A549 (cell line): ENCODE measurements around the gene DSCAM. TPM values are rescaled to one million over a fixed set of nuclear protein-coding genes. Genes with fewer than 3 reads are reported as not detected.

Experiments used
- ATAC-seq, 2 experiments: fragments of 200-7000 bp in 1 of 2; fragments of >200 bp in 1 of 2; cut with Nextera tagmentation in 1 of 2; cut with Tn5 transposase in 1 of 2; 3 replicates each; pipeline versions ENCODE4 v1.8.0 to v1.9.1; 2018 to 2020; ENCODE audit warnings: mild to moderate bottlenecking in 1 of 2, moderate library complexity in 1 of 2
- CTCF ChIA-PET: fragments of 300-600 bp; sonication (Branson Sonifier 250); formaldehyde crosslinking; extraction: SDS; loops from one replicate; lab custom pipeline; 2021; ENCODE audit warnings: antibody characterized with exemption, inconsistent platforms; lab: Yijun Ruan, JAX
- POLR2A ChIA-PET: fragments of 350-600 bp; formaldehyde crosslinking; extraction: SDS; loops from one replicate; lab custom pipeline; 2021; ENCODE audit warnings: antibody characterized with exemption, inconsistent platforms; lab: Yijun Ruan, JAX
- DNase-seq, 2 experiments: peaks; one replicate each; pipeline versions ENCODE4 v3.0.0 to v3.0.0-alpha.2; 2011 to 2016; ENCODE audit warnings: low read depth in 1 of 2, low spot score in 1 of 2
- FAIRE-seq: peaks from 2 replicates; lab custom pipeline; 2011; peaks lifted over from hg19 to GRCh38; lab: Jason Lieb, UNC
- H3K27ac ChIP-seq, 2 experiments: fragments of >200 bp; sonication (Bioruptor Twin); formaldehyde crosslinking; 3 replicates each; pipeline ENCODE4 v1.5.1; 2016 to 2017
- H3K4me1 ChIP-seq: fragments of >200 bp; sonication (Bioruptor Twin); formaldehyde crosslinking; 3 replicates; pipeline ENCODE4 v1.6.1; 2016
- H3K4me2 ChIP-seq: fragments of >200 bp; sonication (Bioruptor Twin); formaldehyde crosslinking; 3 replicates; pipeline ENCODE4 v1.6.1; 2016
- H3K4me3 ChIP-seq: fragments of >200 bp; sonication (Bioruptor Twin); formaldehyde crosslinking; 3 replicates; pipeline ENCODE4 v1.5.1; 2016
- H3K9me3 ChIP-seq: fragments of >200 bp; sonication (Bioruptor Twin); formaldehyde crosslinking; 3 replicates; pipeline ENCODE4 v1.6.1; 2016
- BCL3 ChIP-seq: fragments of >200 bp; sonication (Bioruptor Twin); formaldehyde crosslinking; IDR thresholded peaks from 3 replicates; pipeline ENCODE4 v1.6.1; 2016
- CEBPB ChIP-seq, 2 experiments: fragments of >200 bp in 1 of 2; sonication (Bioruptor Twin) in 1 of 2; formaldehyde crosslinking in 1 of 2; IDR thresholded peaks; 2 replicates each; pipeline ENCODE4 v1.6.1; 2012 to 2016
- EHF ChIP-seq: fragments of 250-450 bp; sonication (Bioruptor Pico); IDR thresholded peaks from 2 replicates; pipeline ENCODE4 v1.5.0; 2020; ENCODE audit warnings: mild to moderate bottlenecking
- ELK1 ChIP-seq: fragments of 150-350 bp; IDR thresholded peaks from 2 replicates; pipeline ENCODE4 v1.6.1; 2014; ENCODE audit warnings: low read depth, mild to moderate bottlenecking, low read length
- ESRRA ChIP-seq: fragments of 150-350 bp; IDR thresholded peaks from 2 replicates; pipeline ENCODE4 v1.6.1; 2014; ENCODE audit warnings: mild to moderate bottlenecking, low read length, borderline replicate concordance
- GATA3 ChIP-seq: IDR thresholded peaks from 2 replicates; pipeline ENCODE4 v1.6.1; 2012; ENCODE audit warnings: borderline replicate concordance
- HOXB13 ChIP-seq: fragments of 250-450 bp; sonication (Bioruptor Pico); IDR thresholded peaks from 2 replicates; pipeline ENCODE4 v1.5.0; 2020; ENCODE audit warnings: low read depth, mild to moderate bottlenecking, moderate library complexity
- HOXB5 ChIP-seq: fragments of 250-450 bp; sonication (Bioruptor Pico); IDR thresholded peaks from 2 replicates; pipeline ENCODE4 v1.5.0; 2020; ENCODE audit warnings: mild to moderate bottlenecking, moderate library complexity
- MAZ ChIP-seq: fragments of 150-350 bp; IDR thresholded peaks from 2 replicates; pipeline ENCODE4 v1.6.1; 2014; ENCODE audit warnings: antibody characterized with exemption, low read depth, low read length, borderline replicate concordance
- MYC ChIP-seq: IDR thresholded peaks from 2 replicates; pipeline ENCODE4 v1.6.1; 2012; ENCODE audit warnings: mild to moderate bottlenecking, inconsistent platforms, low read length, improper control_type of control experiment, borderline replicate concordance
- PHF8 ChIP-seq: fragments of 200-600 bp; sonication (generic); IDR thresholded peaks from 2 replicates; pipeline ENCODE4 v1.6.1; 2016; ENCODE audit warnings: low read depth, mild to moderate bottlenecking, antibody characterized with exemption, moderate library complexity, borderline replicate concordance
- POLR2AphosphoS2 ChIP-seq: conservative IDR thresholded peaks from 2 replicates; pipeline ENCODE4 v1.6.1; 2012; ENCODE audit warnings: low read length, improper control_type of control experiment, inconsistent platforms
- RAD21 ChIP-seq, 2 experiments: fragments of >200 bp in 1 of 2; sonication (Bioruptor Twin) in 1 of 2; formaldehyde crosslinking in 1 of 2; IDR thresholded peaks in 1 of 2; conservative IDR thresholded peaks in 1 of 2; 2 replicates in 1 of 2; 3 replicates in 1 of 2; pipeline ENCODE4 v1.6.1; 2012 to 2018; ENCODE audit warnings: inconsistent platforms in 1 of 2
- RARB ChIP-seq: fragments of 250-450 bp; sonication (Bioruptor Pico); IDR thresholded peaks from 2 replicates; pipeline ENCODE4 v1.8.0; 2021; ENCODE audit warnings: mild to moderate bottlenecking, moderate library complexity
- RNF2 ChIP-seq: fragments of 200-600 bp; sonication (generic); IDR thresholded peaks from 2 replicates; pipeline ENCODE4 v1.6.1; 2016; ENCODE audit warnings: low read depth, mild to moderate bottlenecking, antibody characterized with exemption, moderate library complexity, borderline replicate concordance
- TP53 ChIP-seq: fragments of 250-450 bp; sonication (Bioruptor Pico); IDR thresholded peaks from 2 replicates; pipeline ENCODE4 v1.5.0; 2021; ENCODE audit warnings: mild to moderate bottlenecking, moderate library complexity
- USF2 ChIP-seq: fragments of 450-650 bp; IDR thresholded peaks from 2 replicates; pipeline ENCODE4 v1.6.1; 2014; ENCODE audit warnings: antibody characterized with exemption
- ZC3H11A ChIP-seq: fragments of 450-650 bp; IDR thresholded peaks from 2 replicates; pipeline ENCODE4 v1.6.1; 2014; ENCODE audit warnings: antibody characterized with exemption, mild to moderate bottlenecking
- ZNF302 ChIP-seq: fragments of 250-450 bp; sonication (Bioruptor Pico); IDR thresholded peaks from 2 replicates; pipeline ENCODE4 v1.9.0; 2021; ENCODE audit warnings: inconsistent platforms, mild to moderate bottlenecking, moderate library complexity
- ZSCAN20 ChIP-seq: fragments of 250-450 bp; sonication (Bioruptor Pico); IDR thresholded peaks from 2 replicates; pipeline ENCODE4 v1.8.0; 2022; ENCODE audit warnings: mild to moderate bottlenecking, moderate library complexity
- WGBS: methylation state at CpG from one replicate; pipeline ENCODE4 v1.1.6; 2017; ENCODE audit errors: missing lambda C conversion rate; 5-methylcytosine and 5-hydroxymethylcytosine counted together
- polyA plus RNA-seq, 4 experiments: library from polyadenylated mRNA; depleted of rRNA in 3 of 4; stranded (reverse); fragments of >200 nt; fragmentation: RNase III in 1 of 4; extraction: RNeasy Plus Mini Kit Qiagen cat#74134 plus additional on column Dnase treatment in 1 of 4; gene quantifications; 2 replicates in 3 of 4; 3 replicates in 1 of 4; pipeline ENCODE4 v1.2.3, GENCODE V29; 2011 to 2017

Gene DSCAM
- polyA plus RNA-seq, 2 of the 4 experiments (the other 2 are of a cell fraction) = not detected

- TF ChIP-seq BCL3 (no peak), GATA3 (no peak)
Observed at GRCh38 chr21:40404396-40404800, 442.6 kb downstream of the DSCAM start (continued).

GRCh38 chr21:40402884-40403582 is 443.9 kb downstream of the DSCAM start:
- WGBS = 2% methylated on average over 2 of the region's 2 CpGs
- DNase-seq (no peak), FAIRE-seq (no peak), ATAC-seq (no peak)
- Histone ChIP-seq H3K9me3 (no peaks in the 10 kb centered on the region), H3K4me3 (no peak overlapping the region), H3K27ac (no peak overlapping the region), H3K4me1 (no peaks in the 10 kb centered on the region), H3K4me2 (no peak overlapping the region)
- ChIA-PET POLR2A (no interaction called here), CTCF (no interaction called here)
- TF ChIP-seq MAZ (no peak), POLR2AphosphoS2 (no peak), MYC (no peak), HOXB5 (CRISPR knock-in tag) (no peak), ESRRA (no peak), ELK1 (no peak), RARB (no peak), RNF2 (no peak), ZSCAN20 (CRISPR knock-in tag) (no peak), PHF8 (no peak), TP53 (CRISPR knock-in tag) (no peak), ZC3H11A (no peak), ZNF302 (CRISPR knock-in tag) (no peak), RAD21 (conservative IDR thresholded peaks at IDR 0.05 in 1 of 2, IDR thresholded peaks at IDR 0.05 in 1 of 2) (no peak), USF2 (no peak)

GRCh38 chr21:40395732-40396131 is 451.2 kb downstream of the DSCAM start:
- 23% methylated on average over 7 of the region's 7 CpGs for WGBS
- DNase-seq = no peak
- Histone ChIP-seq H3K4me2 (no peak overlapping the region), H3K9me3 (no peaks in the 10 kb centered on the region), H3K4me3 (no peak overlapping the region), H3K4me1 (no peaks in the 10 kb centered on the region), H3K27ac (no peak overlapping the region)
- CTCF ChIA-PET = interaction anchor here (0.9 kb wide), 1 partner anchor 10 kb away, joined by 3 read pairs; no protein-coding TSS in a partner anchor
- POLR2A ChIA-PET = no interaction called here
- no peak for FAIRE-seq
- TF ChIP-seq ZC3H11A (no peak), CEBPB (IDR thresholded peaks at IDR 0.05) (no peak), HOXB13 (CRISPR knock-in tag) (no peak), EHF (no peak)
- ATAC-seq = no peak
